MM.1S (cell line): ENCODE measurements around the gene IFI6.

Experiments used
- CTCF ChIP-seq: fragments of 300-600 bp; sonication (generic); IDR thresholded peaks from 2 replicates; pipeline ENCODE4 v1.5.1; 2016; ENCODE audit warnings: antibody characterized with exemption, low read length, mixed read lengths
- EZH2 ChIP-seq: fragments of 300-600 bp; sonication (generic); optimal IDR thresholded peaks from 2 replicates; pipeline ENCODE3; 2017; ENCODE audit warnings: low read depth, mild to moderate bottlenecking, antibody characterized with exemption, low read length, mixed read lengths
- EZH2phosphoT487 ChIP-seq: fragments of 300-600 bp; sonication (generic); IDR thresholded peaks from 2 replicates; pipeline ENCODE4 v1.6.1; 2018; ENCODE audit warnings: antibody characterized with exemption, low read length

GRCh38 chr1:27686223-27686990 is 14.4 kb upstream of the IFI6 start:
- TF ChIP-seq CTCF (no peak), EZH2 (no peak), EZH2phosphoT487 (no peak)
